CD4-positive, alpha-beta T cell treated with Interleukin-17A for 4 hours (primary cell): ENCODE results near the gene SLC16A12.

Source experiments
- DNase-seq: peaks from one replicate; pipeline ENCODE4 v3.0.0-alpha.2; 2020; ENCODE audit warnings: mixed read lengths

SLC16A12 gene

GRCh38 chr10:89505640-89506275 lies 29.6 kb downstream of the SLC16A12 start:
- DNase-seq = no peak

- no peak for DNase-seq
Measured at GRCh38 chr10:89504691-89505090, 30.7 kb downstream of the SLC16A12 start.

- no peak for DNase-seq
Measured at GRCh38 chr10:89503652-89504370, 31.6 kb downstream of the SLC16A12 start.

- no peak for DNase-seq
Measured at GRCh38 chr10:89503151-89503550, 32.2 kb downstream of the SLC16A12 start.

GRCh38 chr10:89502549-89502948 lies 32.8 kb downstream of the SLC16A12 start:
- DNase-seq = no peak

DNA sequence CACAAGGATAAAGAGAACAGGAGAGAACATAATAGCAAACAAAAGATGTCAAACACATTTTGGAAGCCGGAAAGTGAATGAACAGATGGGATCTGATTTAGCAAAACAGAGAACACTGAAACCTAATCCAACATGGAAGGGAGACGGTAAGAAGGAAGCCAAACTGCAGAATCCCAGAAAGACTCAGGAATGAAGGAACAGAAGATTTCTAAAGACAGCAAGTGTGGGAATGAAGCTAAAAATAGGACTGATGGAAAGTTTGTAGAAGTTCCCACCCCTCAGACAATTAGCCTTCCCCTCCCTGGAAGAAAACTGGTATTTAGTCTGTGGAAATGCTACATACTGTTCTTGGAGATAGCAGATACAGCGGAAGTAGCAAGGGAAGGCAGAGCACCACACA lies 40.8 kb downstream of the SLC16A12 start:
- no peak for DNase-seq

DNA sequence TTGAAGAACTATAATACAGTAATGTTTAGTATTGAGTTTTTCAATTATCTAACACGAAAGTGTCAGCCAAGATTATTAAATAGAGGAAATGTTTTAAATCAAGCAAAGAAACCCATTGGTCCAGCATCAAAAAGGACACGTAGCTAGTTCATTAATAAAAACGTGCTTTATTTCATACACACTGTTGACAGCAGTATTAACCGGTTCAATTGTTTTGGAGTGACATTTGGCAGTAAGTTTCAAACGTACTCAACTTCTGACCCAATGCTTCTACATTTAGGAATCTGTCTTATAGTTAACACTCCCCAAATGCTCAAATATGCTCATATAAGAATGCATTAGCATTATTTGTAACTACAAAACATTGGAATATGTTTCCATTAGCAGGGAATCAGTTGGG lies 41.3 kb downstream of the SLC16A12 start:
- no peak for DNase-seq

DNA sequence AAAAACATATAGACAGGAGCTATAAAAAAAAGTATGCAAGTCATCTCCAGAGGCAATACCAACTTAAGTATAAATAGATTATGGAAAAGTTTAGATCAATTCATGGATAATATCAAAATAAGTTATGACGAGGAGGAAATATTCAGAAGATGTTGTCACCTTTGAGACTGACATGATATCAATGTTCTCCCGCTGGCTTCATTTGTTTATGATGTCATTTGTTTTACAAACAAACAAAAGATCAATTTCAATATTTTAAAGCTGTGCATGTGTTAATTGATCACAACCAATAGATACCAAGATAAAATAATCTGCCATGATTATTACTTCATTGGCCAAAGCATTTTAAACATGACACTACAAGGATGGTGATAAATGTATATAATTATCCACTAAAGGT lies 43.5 kb downstream of the SLC16A12 start:
- no peak for DNase-seq

GRCh38 chr10:89490596-89491335 lies 44.6 kb downstream of the SLC16A12 start:
- no peak for DNase-seq

DNA sequence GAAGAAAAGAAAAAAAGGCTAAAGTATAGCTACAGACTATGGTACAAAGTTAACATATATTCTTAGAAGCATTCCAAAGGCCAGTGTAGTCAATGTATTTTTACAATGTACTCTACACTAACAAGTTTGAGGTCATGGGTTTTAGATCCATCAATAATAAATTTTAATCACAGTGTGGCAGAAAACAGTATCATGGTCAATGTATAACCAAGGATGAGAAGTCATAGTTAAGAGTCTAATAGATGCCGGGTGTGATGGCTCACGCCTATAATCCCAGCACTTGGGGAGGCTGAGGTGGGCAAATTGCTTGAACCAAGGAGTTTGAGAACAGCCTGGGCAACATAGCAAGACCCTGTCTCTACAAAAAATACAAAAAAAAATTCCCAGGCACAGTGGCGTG lies 53.1 kb downstream of the SLC16A12 start:
- no peak for DNase-seq

GRCh38 chr10:89481662-89482061 lies 53.7 kb downstream of the SLC16A12 start:
- DNase-seq = no peak

DNA sequence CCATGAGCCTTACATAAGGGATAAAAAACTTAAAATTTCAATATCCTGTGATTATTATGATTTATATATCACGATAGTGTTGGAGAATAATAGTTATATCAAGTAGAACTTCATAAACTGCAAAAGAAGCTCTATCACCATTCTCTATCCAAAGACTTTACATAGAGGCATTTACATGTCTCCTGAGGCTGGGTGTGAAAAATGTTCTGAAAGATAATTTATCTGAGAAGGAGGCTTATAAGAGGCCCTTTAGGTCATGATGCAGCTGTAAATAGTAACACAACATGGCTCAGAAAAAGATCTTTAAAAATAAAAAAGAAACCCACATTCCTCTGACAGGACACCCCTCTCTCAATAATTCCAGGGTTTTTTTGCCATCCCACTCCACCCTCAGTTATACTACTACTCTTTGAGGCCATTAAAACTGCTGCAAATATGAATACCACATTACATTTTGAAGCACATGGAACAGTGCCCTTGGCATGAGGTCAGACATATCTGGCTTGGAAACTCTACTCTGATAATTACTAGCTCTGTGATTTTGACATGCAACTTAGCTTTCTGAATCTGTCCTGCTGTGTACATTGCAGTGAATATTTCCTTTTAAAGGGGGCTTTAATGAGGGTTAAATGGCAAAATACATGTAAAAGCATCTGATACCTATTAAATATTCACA lies 55.5 kb downstream of the SLC16A12 start:
- DNase-seq = no peak

- no peak for DNase-seq
Measured at GRCh38 chr10:89478739-89479654, 56.4 kb downstream of the SLC16A12 start.

- no peak for DNase-seq
Measured at GRCh38 chr10:89478085-89478738, 57.2 kb downstream of the SLC16A12 start.

DNA sequence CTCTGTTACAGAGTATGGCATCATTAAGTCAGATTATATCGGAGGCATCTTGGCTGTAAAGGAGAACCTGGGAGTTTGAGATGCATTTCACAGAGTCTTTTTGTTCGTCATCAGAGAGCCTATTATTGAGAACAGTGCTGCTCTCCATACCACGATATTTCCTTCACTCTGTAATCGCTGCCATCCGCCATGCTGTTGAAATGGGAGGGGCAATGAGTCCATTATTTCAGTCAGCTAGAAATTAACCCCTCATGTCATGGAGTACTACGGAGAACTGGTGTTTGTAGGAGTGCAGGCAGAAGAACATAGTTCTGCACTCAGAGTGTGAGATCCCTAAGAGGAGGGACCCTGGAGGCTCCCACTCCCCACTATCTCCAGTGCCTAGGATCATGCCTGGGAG lies 59.2 kb downstream of the SLC16A12 start:
- no peak for DNase-seq

DNA sequence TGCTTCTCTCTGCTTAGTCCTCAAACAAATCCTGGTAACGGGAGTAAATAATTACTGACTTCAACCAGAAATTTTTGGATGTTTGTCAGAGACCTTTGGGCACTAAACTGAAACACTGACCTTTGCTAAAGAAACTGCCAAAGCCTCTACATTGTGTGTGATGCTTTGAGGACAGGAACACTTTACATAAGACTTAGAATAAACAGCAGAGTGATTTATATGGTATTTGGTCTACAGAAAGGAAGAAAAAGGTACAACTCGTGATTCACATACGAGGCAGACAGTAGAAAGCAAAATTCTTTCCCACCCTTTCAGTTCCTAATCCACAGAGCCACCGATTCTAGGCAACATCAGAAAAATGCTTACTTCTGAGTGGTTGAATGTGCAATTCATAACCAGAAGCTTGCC lies 59.8 kb downstream of the SLC16A12 start:
- DNase-seq = no peak

DNA sequence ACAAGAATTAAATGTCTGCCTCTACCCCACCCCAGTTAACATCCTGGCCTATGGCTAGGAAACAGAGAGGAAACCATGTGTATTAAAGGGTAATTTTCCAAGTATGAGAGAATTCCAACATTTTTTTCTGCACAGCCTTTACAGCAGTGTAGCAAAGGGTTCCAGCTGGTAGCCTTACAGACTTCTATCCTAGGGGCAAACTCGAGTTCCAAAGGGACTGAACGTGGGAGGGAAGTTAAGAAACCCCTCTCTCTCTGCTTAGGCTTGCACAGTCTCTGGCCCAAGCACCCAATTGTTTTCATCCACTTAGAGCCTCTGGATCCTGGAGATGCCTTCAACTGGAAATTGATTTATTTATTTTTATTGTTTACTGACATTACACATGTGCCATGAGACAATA lies 60.3 kb downstream of the SLC16A12 start:
- no peak for DNase-seq

DNA sequence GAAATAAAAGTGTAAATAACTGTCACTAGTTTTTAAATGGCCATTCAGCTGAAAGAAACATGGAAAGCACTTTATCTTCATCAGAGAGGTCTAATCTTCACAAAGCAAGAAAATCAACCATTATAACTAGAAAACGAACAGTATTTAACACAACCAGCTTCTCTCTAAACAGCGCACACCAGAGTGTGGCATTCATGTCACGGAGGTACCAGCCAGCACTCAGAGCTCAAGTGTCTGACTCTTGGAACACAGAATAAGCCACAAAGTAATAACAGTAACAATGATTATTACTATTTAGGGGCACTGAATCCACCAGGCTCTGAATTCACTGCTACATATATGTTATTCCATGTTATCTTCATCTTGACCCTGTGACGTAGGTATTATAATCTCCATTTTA lies 60.9 kb downstream of the SLC16A12 start:
- no peak for DNase-seq

DNA sequence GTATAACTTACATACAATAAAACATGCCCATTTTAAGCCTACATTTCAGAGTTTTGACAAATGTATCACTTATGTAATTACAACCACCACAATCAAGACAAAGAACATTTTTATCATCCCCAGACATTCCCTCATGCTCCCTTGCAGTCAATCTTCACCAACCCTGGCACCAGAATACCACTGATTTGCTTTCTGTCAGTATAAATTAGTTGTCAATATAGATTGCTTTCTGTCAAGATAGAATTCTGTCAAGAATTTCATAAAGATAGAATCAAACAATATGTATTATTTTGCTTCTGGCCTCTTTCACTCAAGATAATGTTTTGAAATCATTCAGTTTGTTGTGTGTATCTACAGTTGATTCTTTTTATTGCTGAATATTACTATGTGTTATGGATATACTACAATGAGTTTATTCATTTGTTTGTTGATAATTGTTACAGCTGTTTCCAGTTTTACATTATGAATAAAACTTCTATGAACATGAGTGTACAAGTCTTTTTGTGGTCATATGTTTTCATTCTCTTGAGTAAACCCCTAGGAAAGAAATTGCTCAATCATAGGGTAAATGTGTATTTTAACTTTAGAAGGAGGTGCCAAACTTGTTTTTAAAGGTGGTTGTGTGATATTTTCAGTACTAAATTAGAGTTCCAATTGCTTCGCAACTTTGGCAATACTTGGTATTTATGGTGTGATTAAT lies 64.1 kb downstream of the SLC16A12 start:
- no peak for DNase-seq

DNA sequence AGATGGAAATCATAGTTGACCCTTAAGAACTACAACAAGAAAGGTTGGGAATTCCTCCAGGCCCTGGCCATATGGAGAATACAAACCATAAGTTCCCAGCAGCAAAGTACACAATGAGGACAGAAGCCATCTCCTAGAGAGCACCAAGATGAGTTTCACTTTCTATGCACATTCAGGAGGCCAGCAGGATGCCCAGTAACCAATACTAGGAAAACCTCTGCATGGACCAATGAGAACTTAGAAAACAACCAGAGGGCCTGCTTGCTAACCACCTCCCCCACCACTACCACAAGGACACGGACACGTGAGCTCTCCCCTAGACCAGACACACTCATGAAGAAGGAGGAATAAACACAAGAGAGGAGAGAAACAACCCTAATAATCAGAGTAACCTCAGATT lies 64.8 kb downstream of the SLC16A12 start:
- DNase-seq = no peak

- no peak for DNase-seq
Measured at GRCh38 chr10:89469517-89469916, 65.9 kb downstream of the SLC16A12 start.
